GM18505 (cell line): ENCODE measurements around the gene MT3.

Experiments used
- ATAC-seq: cut with Tn5 transposase; IDR thresholded peaks from one replicate; pipeline ENCODE4 v1.9.1; 2021; ENCODE audit not compliant: unreplicated experiment
- POLR2A ChIP-seq: IDR thresholded peaks from 4 replicates; pipeline ENCODE4 v1.6.1; 2011; ENCODE audit warnings: borderline replicate concordance; ENCODE audit not compliant: insufficient read depth, insufficient read length; ENCODE audit errors: extremely low read depth

MT3 gene

GRCh38 chr16:56589141-56590039 lies at the start of gene MT3:
TSS of gene MT3 (plus strand) at chr16:56589528. CDS start at chr16:56589591, 63 bp downstream.
- no peak for TF ChIP-seq POLR2A
- no peak for ATAC-seq

- no peak for ATAC-seq
- TF ChIP-seq POLR2A: no peak
These were observed 49.7 kb upstream of the MT3 start for GRCh38 chr16:56539656-56540055.

GRCh38 chr16:56542039-56542438 lies 47.3 kb upstream of the MT3 start:
- no peak for ATAC-seq
- TF ChIP-seq POLR2A: no peak

- no peak for ATAC-seq
- no peak for TF ChIP-seq POLR2A
These were observed 42.0 kb upstream of the MT3 start for GRCh38 chr16:56547120-56547948.

- ATAC-seq: no peak
- no peak for TF ChIP-seq POLR2A
These were observed 41.3 kb upstream of the MT3 start for GRCh38 chr16:56547949-56548567.

- ATAC-seq: no peak
- no peak for TF ChIP-seq POLR2A
These were observed 40.2 kb upstream of the MT3 start for GRCh38 chr16:56549161-56549560.

- TF ChIP-seq POLR2A: no peak
- ATAC-seq: no peak
These were observed 39.5 kb upstream of the MT3 start for GRCh38 chr16:56549744-56550385.

- no peak for TF ChIP-seq POLR2A
- no peak for ATAC-seq
These were observed 37.3 kb upstream of the MT3 start for GRCh38 chr16:56551796-56552738.

GRCh38 chr16:56554441-56554840 lies 34.9 kb upstream of the MT3 start:
- ATAC-seq: no peak
- no peak for TF ChIP-seq POLR2A

GRCh38 chr16:56558024-56558747 lies 31.1 kb upstream of the MT3 start:
- no peak for TF ChIP-seq POLR2A
- ATAC-seq: no peak

- no peak for ATAC-seq
- no peak for TF ChIP-seq POLR2A
These were observed 30.2 kb upstream of the MT3 start for GRCh38 chr16:56559109-56559508.
